NCI-H345 (cell line): ENCODE data around the gene FTO.

Source experiments
- DNase-seq: peaks from one replicate; lab custom pipeline; 2025; lab: John Stamatoyannopoulos, UW

The FTO gene

GRCh38 chr16:54160939-54161897, 457.3 kb downstream of the FTO start:
- DNase-seq, result no peak

- no peak for DNase-seq
Observed at GRCh38 chr16:54163197-54163843, 459.4 kb downstream of the FTO start.

GRCh38 chr16:54164789-54165173, 460.8 kb downstream of the FTO start:
- no peak for DNase-seq

GRCh38 chr16:54165174-54165911, 461.4 kb downstream of the FTO start:
- DNase-seq, result no peak

GRCh38 chr16:54165912-54166865, 462.2 kb downstream of the FTO start:
- no peak for DNase-seq

- DNase-seq, result no peak
Observed at GRCh38 chr16:54169112-54169511, 465.2 kb downstream of the FTO start.

- DNase-seq, result no peak
Observed at GRCh38 chr16:54171626-54172537, 467.9 kb downstream of the FTO start.

GRCh38 chr16:54173490-54173889, 469.5 kb downstream of the FTO start:
- DNase-seq, result no peak

GRCh38 chr16:54174201-54174600, 470.2 kb downstream of the FTO start:
- DNase-seq, result no peak

- DNase-seq, result no peak
Observed at GRCh38 chr16:54174750-54175149, 470.8 kb downstream of the FTO start.

- no peak for DNase-seq
Observed at GRCh38 chr16:54175169-54175551, 471.2 kb downstream of the FTO start.

GRCh38 chr16:54175552-54176375, 471.8 kb downstream of the FTO start:
- no peak for DNase-seq

GRCh38 chr16:54176376-54176901, 472.5 kb downstream of the FTO start:
- no peak for DNase-seq

- DNase-seq, result no peak
Observed at GRCh38 chr16:54177052-54177861, 473.3 kb downstream of the FTO start.

GRCh38 chr16:54177862-54178477, 474.0 kb downstream of the FTO start:
- DNase-seq, result no peak

GRCh38 chr16:54178478-54178976, 474.6 kb downstream of the FTO start:
- DNase-seq, result peak; percentile 67
